Cardiac muscle cell (in vitro differentiated cells and primary cell): ENCODE results near the gene LRSAM1. TPM values are rescaled to one million over a fixed set of nuclear protein-coding genes. Genes with fewer than 3 reads are reported as not detected.

ENCODE experiments used
- DNase-seq, 2 donors: peaks; one replicate each; pipeline versions ENCODE4 v3.0.0 to v3.0.0-alpha.2; 2010 to 2017; ENCODE audit warnings: low read depth in 1 of 2, low spot score in 1 of 2
- H3K27ac ChIP-seq: fragments of 200-600 bp; sonication (generic); 2 replicates; pipeline ENCODE4 v1.5.1; 2016
- H3K27me3 ChIP-seq: fragments of 200-600 bp; sonication (generic); 2 replicates; pipeline ENCODE4 v1.6.0; 2016; ENCODE audit warnings: control low read depth
- H3K36me3 ChIP-seq: fragments of 200-600 bp; sonication (generic); 2 replicates; pipeline ENCODE4 v1.5.1; 2016; ENCODE audit warnings: control low read depth
- H3K4me1 ChIP-seq: fragments of 200-600 bp; sonication (generic); 2 replicates; pipeline ENCODE4 v1.8.1; 2017; ENCODE audit warnings: low read depth, mild to moderate bottlenecking, mixed run types
- H3K4me3 ChIP-seq: fragments of 200-600 bp; sonication (generic); 2 replicates; pipeline ENCODE4 v1.5.1; 2016; ENCODE audit warnings: mild to moderate bottlenecking
- H3K9me3 ChIP-seq: fragments of 200-600 bp; sonication (generic); 2 replicates; pipeline ENCODE4 v1.5.1; 2017; ENCODE audit warnings: low read depth, mild to moderate bottlenecking, control low read depth
- CTCF ChIP-seq: IDR thresholded peaks from 2 replicates; pipeline ENCODE4 v1.5.1; 2012; ENCODE audit warnings: low read depth, mild to moderate bottlenecking, low read length
- polyA plus RNA-seq: library from polyadenylated mRNA; unstranded; fragments of >200 nt; fragmentation: Nextera tagmentation; extraction: Ambion mirVana; gene quantifications from 2 replicates; pipeline ENCODE4 v1.2.1, GENCODE V29; 2016
- total RNA-seq: library from RNA; depleted of rRNA; stranded (reverse); fragments of >200 nt; gene quantifications from 2 replicates; pipeline ENCODE4 v1.2.3, GENCODE V29; 2016

The LRSAM1 gene
- total and polyA plus RNA-seq, 2 experiments from 2014 or later, result 39.4 to 39.7 TPM

GRCh38 chr9:127539259-127539981, 88.1 kb downstream of the LRSAM1 start:
- no peak overlapping the region for H3K27ac ChIP-seq
- no peak for TF ChIP-seq CTCF
- no peaks in the 10 kb centered on the region for H3K9me3 ChIP-seq
- H3K4me1 ChIP-seq, result peaks cover 3% of the 10 kb centered on the region
- no peaks in the 10 kb centered on the region for H3K27me3 ChIP-seq
- no peak overlapping the region for H3K4me3 ChIP-seq
- no peaks in the 10 kb centered on the region for H3K36me3 ChIP-seq
- peak in 1 of 2 donors; percentile 46 for DNase-seq

- peaks cover 4% of the 10 kb centered on the region for H3K4me1 ChIP-seq
- no peak for TF ChIP-seq CTCF
- no peak overlapping the region for H3K27ac ChIP-seq
- H3K36me3 ChIP-seq, result no peaks in the 10 kb centered on the region
- H3K4me3 ChIP-seq, result no peak overlapping the region
- no peak for DNase-seq
- no peaks in the 10 kb centered on the region for H3K9me3 ChIP-seq
- no peaks in the 10 kb centered on the region for H3K27me3 ChIP-seq
Observed at GRCh38 chr9:127539982-127540663, 88.8 kb downstream of the LRSAM1 start.

GRCh38 chr9:127540664-127541041, 89.3 kb downstream of the LRSAM1 start:
- DNase-seq, result no peak
- H3K36me3 ChIP-seq, result no peaks in the 10 kb centered on the region
- H3K9me3 ChIP-seq, result no peaks in the 10 kb centered on the region
- no peak overlapping the region for H3K27ac ChIP-seq
- no peak overlapping the region for H3K4me3 ChIP-seq
- H3K27me3 ChIP-seq, result no peaks in the 10 kb centered on the region
- peaks cover 8% of the 10 kb centered on the region for H3K4me1 ChIP-seq
- TF ChIP-seq CTCF, result no peak

GRCh38 chr9:127541176-127541575, 89.9 kb downstream of the LRSAM1 start:
- H3K4me3 ChIP-seq, result no peak overlapping the region
- H3K27me3 ChIP-seq, result no peaks in the 10 kb centered on the region
- no peak for DNase-seq
- TF ChIP-seq CTCF, result no peak
- no peaks in the 10 kb centered on the region for H3K9me3 ChIP-seq
- H3K27ac ChIP-seq, result no peak overlapping the region
- H3K36me3 ChIP-seq, result no peaks in the 10 kb centered on the region
- H3K4me1 ChIP-seq, result peaks cover 8% of the 10 kb centered on the region

GRCh38 chr9:127541865-127542264, 90.6 kb downstream of the LRSAM1 start:
- Histone ChIP-seq H3K4me1 (peaks cover 8% of the 10 kb centered on the region), H3K27ac (no peak overlapping the region), H3K9me3 (no peaks in the 10 kb centered on the region), H3K27me3 (no peaks in the 10 kb centered on the region), H3K36me3 (no peaks in the 10 kb centered on the region), H3K4me3 (no peak overlapping the region)
- peak in 1 of 2 donors; percentile 85 for DNase-seq
- TF ChIP-seq CTCF, result no peak
